ENCODE results near the gene FBN2.

Gene FBN2

GRCh38 chr5:128538000-128538249 is at the start of gene FBN2:
Gene FBN2, minus strand, starts transcription at chr5:128538245. Its CDS starts 642 bp downstream, at chr5:128537603.
- in situ Hi-C loops (cut with MboI; ENCODE audit: low sequenced_read_pairs) = no loop called here

DNA sequence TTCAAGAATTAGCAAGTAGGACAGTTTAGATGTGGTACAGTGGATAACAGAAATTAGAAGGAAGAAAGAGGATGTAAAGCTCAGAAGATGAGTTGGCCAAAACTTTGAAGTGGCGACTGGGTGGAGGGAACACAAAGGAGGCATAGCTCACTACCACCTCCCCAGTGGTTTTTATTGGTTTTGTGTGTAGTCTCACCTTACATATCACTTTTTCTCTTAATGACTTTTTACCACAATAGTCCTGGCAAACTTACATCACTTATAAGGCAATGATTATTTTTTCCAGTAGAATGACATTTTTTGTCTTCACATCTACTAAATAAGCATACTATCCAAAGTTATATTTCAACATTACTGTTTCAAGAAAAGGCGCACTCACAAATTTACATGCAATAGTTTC is 49.2 kb upstream of the FBN2 start:
- in situ Hi-C loops (cut with MboI; ENCODE audit: low sequenced_read_pairs) = no loop called here

GRCh38 chr5:128586848-128587247 is 48.8 kb upstream of the FBN2 start:
- in situ Hi-C loops (cut with MboI; ENCODE audit: low sequenced_read_pairs) = no loop called here

- in situ Hi-C loops (cut with MboI; ENCODE audit: low sequenced_read_pairs) = no loop called here
These were observed 41.6 kb upstream of the FBN2 start for GRCh38 chr5:128579639-128580038.

- in situ Hi-C loops (cut with MboI; ENCODE audit: low sequenced_read_pairs) = no loop called here
These were observed 41.0 kb upstream of the FBN2 start for GRCh38 chr5:128579093-128579492.

DNA sequence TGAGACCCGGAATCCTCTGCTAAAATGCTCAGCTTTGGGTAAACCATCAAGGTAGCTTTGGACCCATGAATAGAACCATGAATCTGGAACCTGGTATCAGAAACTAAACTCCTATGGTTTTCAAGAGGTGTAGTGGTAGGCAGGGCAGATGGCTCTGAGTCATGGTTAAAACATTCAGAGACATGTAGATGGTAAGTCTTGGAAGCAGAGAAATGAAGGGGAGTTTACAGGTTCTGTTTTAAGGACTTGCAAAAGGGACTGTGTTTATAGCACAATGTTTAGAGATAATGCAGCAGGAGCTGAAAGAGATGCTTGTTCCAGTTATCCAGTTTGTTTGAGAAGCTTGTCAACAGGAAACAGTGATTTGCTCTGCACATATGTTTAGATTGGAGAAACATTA is 36.0 kb upstream of the FBN2 start:
- in situ Hi-C loops (cut with MboI; ENCODE audit: low sequenced_read_pairs) = no loop called here

GRCh38 chr5:128572930-128573319 is 34.9 kb upstream of the FBN2 start:
- in situ Hi-C loops (cut with MboI; ENCODE audit: low sequenced_read_pairs) = no loop called here

- in situ Hi-C loops (cut with MboI; ENCODE audit: low sequenced_read_pairs) = no loop called here
These were observed 34.2 kb upstream of the FBN2 start for GRCh38 chr5:128572051-128572929.

DNA sequence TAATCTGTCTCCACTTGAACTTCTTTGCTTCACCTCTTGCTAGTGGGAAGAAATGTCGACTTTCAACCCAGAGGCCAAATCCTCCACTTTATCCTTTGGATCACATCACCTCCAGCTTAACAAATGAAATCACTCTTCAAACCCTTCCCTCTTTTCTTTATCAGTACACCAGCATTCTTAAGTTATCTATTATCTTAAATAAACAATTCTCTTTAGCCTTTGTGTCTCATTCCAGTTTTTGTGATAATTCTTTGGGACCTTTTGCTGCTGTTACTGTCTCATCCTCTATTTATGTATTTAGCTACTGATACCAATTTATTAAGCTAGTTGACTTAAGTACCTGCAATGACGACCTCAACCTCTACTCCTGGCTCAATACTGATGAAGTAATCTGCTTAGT is 28.1 kb upstream of the FBN2 start:
- in situ Hi-C loops (cut with MboI; ENCODE audit: low sequenced_read_pairs) = no loop called here

DNA sequence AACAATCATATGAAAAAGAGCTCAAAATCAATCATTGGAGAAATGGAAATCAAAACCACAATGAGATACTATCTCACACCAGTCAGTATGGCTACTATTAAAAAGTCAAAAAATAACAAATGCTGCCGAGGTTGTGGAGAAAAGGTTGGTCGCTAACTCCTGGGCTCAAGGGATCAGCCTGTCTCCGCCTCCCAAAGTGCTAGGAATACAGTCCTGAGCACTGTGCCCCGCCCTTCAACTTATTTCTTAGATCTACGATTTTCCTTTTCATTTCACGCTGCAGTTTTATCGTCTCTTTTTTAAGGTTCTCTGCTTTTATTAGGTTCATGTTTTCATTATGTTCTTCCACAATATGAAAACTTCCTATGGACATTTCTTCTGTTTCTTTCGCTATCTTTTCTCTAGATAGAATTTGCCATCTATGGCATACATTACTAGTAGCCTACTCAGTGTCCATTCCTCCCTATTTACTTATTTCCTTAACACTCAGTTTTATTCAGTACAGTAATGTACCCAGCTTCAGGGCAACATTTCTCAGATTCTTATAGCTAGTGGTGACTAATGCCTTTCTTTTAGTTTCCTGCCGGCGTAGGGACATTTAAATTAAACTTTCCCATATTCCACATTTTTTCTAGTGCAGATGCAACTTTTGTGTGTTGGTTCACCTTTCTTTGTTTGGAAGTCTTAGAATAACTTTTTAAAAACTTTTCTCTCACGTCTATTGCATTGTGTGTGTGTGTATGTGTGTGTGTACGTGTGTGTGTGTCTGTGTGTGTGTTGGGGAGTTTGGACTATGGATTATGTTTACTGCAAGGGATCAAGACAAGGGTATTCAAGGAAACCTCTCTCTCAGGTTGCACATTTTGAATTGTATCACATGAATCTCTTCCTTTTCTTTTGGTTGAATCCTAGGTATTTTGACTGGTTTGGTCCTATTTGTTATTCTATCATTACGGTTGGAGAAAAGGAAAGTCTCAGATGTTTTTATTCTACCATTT is 21.6 kb upstream of the FBN2 start:
- in situ Hi-C loops (cut with MboI; ENCODE audit: low sequenced_read_pairs) = no loop called here

GRCh38 chr5:128553747-128554146 is 15.7 kb upstream of the FBN2 start:
- in situ Hi-C loops (cut with MboI; ENCODE audit: low sequenced_read_pairs) = no loop called here

DNA sequence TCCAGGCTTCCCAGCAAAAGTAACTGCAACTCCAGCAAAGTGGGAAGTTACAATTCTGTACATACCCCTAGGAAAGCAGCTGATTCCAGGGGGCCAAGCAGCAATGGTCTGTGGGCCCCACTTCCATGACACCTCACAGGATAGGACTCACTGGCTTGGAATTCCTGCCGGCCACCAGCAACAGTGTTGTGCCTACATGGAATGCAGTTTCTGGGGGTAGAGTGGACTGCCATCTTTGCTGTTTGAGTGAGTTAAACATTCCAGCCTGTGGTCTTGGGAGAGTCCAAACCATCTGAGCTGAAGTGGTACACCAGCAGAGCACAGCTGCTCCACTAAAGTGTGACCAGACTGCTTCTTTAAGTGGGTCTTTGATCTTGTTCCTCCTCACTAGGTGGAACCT is 13.4 kb upstream of the FBN2 start:
- in situ Hi-C loops (cut with MboI; ENCODE audit: low sequenced_read_pairs) = no loop called here

GRCh38 chr5:128549496-128549895 is 11.5 kb upstream of the FBN2 start:
- in situ Hi-C loops (cut with MboI; ENCODE audit: low sequenced_read_pairs) = no loop called here

DNA sequence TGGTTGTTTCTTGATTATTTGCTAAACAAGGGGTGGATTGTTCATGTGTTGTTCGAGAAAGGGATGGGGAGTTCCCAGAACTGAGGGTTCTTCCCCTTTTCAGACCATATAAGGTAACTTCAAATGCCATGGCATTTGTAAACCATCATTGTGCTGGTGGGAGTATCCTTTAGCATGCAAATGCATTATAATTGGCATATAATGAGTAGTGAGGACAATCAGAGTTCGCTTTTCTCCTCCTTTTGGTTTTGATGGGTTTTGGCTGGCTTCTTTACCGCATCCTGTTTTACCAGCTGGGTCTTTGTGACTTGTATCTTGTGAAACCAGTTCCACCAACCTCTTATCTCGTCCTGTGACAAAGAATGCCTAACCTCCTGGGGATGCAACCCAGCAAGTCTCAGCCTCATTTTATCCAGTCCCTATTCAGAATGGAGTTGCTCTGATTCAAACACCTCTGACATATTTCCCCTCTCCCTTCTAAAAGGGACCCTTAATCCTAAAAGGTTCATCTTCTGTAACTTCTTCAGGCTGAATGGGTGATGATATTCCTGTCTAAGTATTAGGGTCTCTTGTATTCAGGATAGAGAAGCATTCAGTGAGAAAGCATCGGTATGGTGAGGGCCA is 8.7 kb upstream of the FBN2 start:
- in situ Hi-C loops (cut with MboI; ENCODE audit: low sequenced_read_pairs) = no loop called here

DNA sequence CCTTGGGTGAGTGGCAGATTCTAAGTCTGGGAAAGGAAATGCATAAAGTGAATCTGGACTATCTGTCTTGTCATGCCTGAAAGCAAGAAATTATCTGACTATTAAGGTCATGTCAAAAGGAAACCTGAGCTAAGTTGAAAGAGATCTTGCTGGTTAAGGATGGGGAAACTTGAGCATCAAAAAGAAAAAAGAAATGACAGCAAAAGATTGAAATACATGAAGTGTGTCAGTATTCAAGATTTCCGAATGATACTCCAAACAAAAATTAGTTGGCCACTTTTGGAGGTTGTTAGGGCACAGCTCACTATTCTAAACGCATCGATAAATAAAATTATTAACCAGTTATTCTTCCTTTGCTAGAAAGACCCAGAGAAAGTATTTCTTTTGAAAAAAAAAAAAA is 3.3 kb upstream of the FBN2 start:
- in situ Hi-C loops (cut with MboI; ENCODE audit: low sequenced_read_pairs) = no loop called here

GRCh38 chr5:128539038-128539429 is 989 bp upstream of the FBN2 start:
- in situ Hi-C loops (cut with MboI; ENCODE audit: low sequenced_read_pairs) = no loop called here

DNA sequence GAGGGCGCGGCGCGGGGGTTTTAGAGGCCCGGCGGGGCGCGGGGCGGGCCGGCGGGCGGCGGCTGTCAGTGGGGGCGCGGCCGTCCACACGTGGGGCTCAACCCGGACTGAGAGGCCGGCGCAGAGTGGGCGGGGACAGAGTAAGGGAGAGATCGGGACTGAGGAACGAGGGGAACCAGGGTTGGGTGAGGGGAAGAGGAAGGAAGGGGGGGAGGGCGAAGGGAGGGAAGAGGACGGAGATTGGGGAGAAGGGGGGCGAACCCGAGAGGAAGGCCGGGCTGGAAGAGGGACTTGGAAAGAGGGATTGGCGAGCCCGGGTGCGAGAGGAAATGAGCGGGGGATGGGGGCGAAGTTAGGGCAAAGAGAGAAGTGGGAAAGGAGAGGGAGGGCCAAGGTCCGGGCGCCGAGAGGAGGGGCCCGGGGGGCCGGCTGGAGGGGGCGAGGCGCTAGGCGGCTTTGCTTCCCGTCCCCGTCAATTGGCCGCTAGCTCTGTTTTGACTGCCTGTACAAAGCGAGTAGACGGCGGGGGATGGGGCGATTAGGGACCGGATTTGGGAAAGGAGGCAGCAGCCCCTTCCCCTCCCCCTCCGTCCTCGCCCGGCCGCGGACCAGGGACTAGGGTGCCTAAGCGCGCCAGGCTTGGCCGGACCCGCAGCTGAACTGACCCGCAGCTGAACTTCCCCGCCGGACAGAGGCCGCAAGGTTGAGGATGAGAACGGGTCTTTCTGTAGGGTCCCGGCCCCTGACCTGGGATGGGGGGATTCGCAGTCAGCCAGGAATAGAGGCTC is 399 bp upstream of the FBN2 start:
- in situ Hi-C loops (cut with MboI; ENCODE audit: low sequenced_read_pairs) = no loop called here

DNA sequence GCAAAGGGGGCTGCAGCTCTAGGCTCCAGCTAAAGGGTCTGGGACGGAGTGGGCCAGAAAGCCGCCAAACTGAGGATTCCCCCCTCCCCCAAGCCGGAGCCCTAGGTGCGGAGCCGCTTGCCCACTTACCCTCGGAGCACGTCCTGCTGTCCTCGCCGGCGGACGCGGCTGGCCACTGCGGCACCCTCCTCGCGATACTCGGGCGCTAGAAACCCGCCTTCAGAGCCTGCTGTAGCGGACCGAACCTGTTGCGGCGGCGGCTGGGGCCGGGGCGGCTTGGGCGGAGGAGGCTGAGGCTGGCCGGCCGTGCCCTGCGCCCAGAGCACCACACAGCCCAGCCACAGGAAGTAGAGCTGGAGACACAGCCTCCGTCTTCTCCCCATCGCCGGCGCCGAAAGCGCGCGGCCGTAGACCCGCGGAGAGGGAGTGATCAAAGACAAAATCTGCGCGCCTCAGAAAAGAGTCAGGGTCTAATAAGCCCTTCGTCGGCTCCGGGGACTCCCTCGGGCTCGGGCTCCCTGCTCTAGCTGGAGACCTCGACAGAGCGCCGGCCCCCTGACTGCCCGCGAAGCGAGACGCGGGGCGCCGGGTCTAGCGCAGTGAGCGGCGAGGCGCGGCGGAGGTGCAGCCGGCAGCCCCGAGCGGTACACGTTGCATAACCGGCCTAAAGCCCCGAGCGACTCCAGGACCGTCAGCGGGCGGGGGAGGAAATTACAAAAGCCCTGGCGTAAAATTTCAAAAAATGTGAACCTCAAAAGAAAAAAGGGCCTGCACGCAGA is 635 bp downstream of the FBN2 start:
- in situ Hi-C loops (cut with MboI; ENCODE audit: low sequenced_read_pairs) = no loop called here

GRCh38 chr5:128536254-128537220 is 1.5 kb downstream of the FBN2 start:
- in situ Hi-C loops (cut with MboI; ENCODE audit: low sequenced_read_pairs) = no loop called here
